Neural progenitor cell (in vitro differentiated cells): Measurements from ENCODE around the gene MAST2.

Source experiments
- CTCF ChIP-seq: fragments of 200-600 bp; sonication (generic); IDR thresholded peaks from 2 replicates; pipeline ENCODE4 v1.5.1; 2017; ENCODE audit warnings: antibody characterized with exemption, mild to moderate bottlenecking
- EZH2 ChIP-seq: fragments of 200-600 bp; sonication (generic); IDR thresholded peaks from 2 replicates; pipeline ENCODE4 v1.6.1; 2017; ENCODE audit warnings: antibody characterized with exemption, mild to moderate bottlenecking, moderate library complexity

GRCh38 chr1:45820788-45821187, 17.4 kb downstream of the MAST2 start:
- TF ChIP-seq CTCF (no peak), EZH2 (no peak)
